ENCODE results near the gene SNAI3. TPM values are rescaled to one million over a fixed set of nuclear protein-coding genes. Genes with fewer than 3 reads are reported as not detected.

SNAI3 gene
- total RNA-seq, 1 experiment from 2014 or later: 0.88 TPM

GRCh38 chr16:88722784-88723506, 36.6 kb upstream of the SNAI3 start:
- no peak for DNase-seq (ENCODE audit: low read depth)
- in situ Hi-C loops (cut with HindIII; ENCODE audit: low pct_unique_long_range_greater_than_20kb, low sequenced_read_pairs): no loop called here

GRCh38 chr16:88721815-88722755, 35.8 kb upstream of the SNAI3 start:
- in situ Hi-C loops (cut with HindIII; ENCODE audit: low pct_unique_long_range_greater_than_20kb, low sequenced_read_pairs): no loop called here
- no peak for DNase-seq (ENCODE audit: low read depth)

GRCh38 chr16:88721236-88721635, 34.9 kb upstream of the SNAI3 start:
- no peak for DNase-seq (ENCODE audit: low read depth)
- in situ Hi-C loops (cut with HindIII; ENCODE audit: low pct_unique_long_range_greater_than_20kb, low sequenced_read_pairs): no loop called here

GRCh38 chr16:88720396-88720970, 34.2 kb upstream of the SNAI3 start:
- DNase-seq (ENCODE audit: low read depth): no peak
- in situ Hi-C loops (cut with HindIII; ENCODE audit: low pct_unique_long_range_greater_than_20kb, low sequenced_read_pairs): no loop called here

GRCh38 chr16:88719933-88720296, 33.6 kb upstream of the SNAI3 start:
- DNase-seq (ENCODE audit: low read depth): no peak
- in situ Hi-C loops (cut with HindIII; ENCODE audit: low pct_unique_long_range_greater_than_20kb, low sequenced_read_pairs): no loop called here

- in situ Hi-C loops (cut with HindIII; ENCODE audit: low pct_unique_long_range_greater_than_20kb, low sequenced_read_pairs): no loop called here
- no peak for DNase-seq (ENCODE audit: low read depth)
Measured at GRCh38 chr16:88719267-88719932, 33.1 kb upstream of the SNAI3 start.

- no peak for DNase-seq (ENCODE audit: low read depth)
- in situ Hi-C loops (cut with HindIII; ENCODE audit: low pct_unique_long_range_greater_than_20kb, low sequenced_read_pairs): no loop called here
Measured at GRCh38 chr16:88718178-88718577, 31.9 kb upstream of the SNAI3 start.

GRCh38 chr16:88716601-88717001, 30.3 kb upstream of the SNAI3 start:
- in situ Hi-C loops (cut with HindIII; ENCODE audit: low pct_unique_long_range_greater_than_20kb, low sequenced_read_pairs): no loop called here
- DNase-seq (ENCODE audit: low read depth): no peak

- in situ Hi-C loops (cut with HindIII; ENCODE audit: low pct_unique_long_range_greater_than_20kb, low sequenced_read_pairs): no loop called here
Measured at GRCh38 chr16:88716201-88716600, 29.9 kb upstream of the SNAI3 start.

GRCh38 chr16:88715312-88716190, 29.2 kb upstream of the SNAI3 start:
- in situ Hi-C loops (cut with HindIII; ENCODE audit: low pct_unique_long_range_greater_than_20kb, low sequenced_read_pairs): no loop called here
- no peak for DNase-seq (ENCODE audit: low read depth)

More at GRCh38 chr16:88716201-88716600, 29.9 kb upstream of the SNAI3 start:
- no peak for DNase-seq (ENCODE audit: low read depth)

GRCh38 chr16:88714420-88715302, 28.4 kb upstream of the SNAI3 start:
- DNase-seq (ENCODE audit: low read depth): no peak
- in situ Hi-C loops (cut with HindIII; ENCODE audit: low pct_unique_long_range_greater_than_20kb, low sequenced_read_pairs): no loop called here

- in situ Hi-C loops (cut with HindIII; ENCODE audit: low pct_unique_long_range_greater_than_20kb, low sequenced_read_pairs): no loop called here
Measured at GRCh38 chr16:88713568-88714419, 27.5 kb upstream of the SNAI3 start.

GRCh38 chr16:88713054-88713453, 26.7 kb upstream of the SNAI3 start:
- in situ Hi-C loops (cut with HindIII; ENCODE audit: low pct_unique_long_range_greater_than_20kb, low sequenced_read_pairs): no loop called here
- DNase-seq (ENCODE audit: low read depth): no peak

More at GRCh38 chr16:88713568-88714419, 27.5 kb upstream of the SNAI3 start:
- no peak for DNase-seq (ENCODE audit: low read depth)

GRCh38 chr16:88712362-88712979, 26.2 kb upstream of the SNAI3 start:
- in situ Hi-C loops (cut with HindIII; ENCODE audit: low pct_unique_long_range_greater_than_20kb, low sequenced_read_pairs): no loop called here
- no peak for DNase-seq (ENCODE audit: low read depth)

GRCh38 chr16:88711750-88712340, 25.5 kb upstream of the SNAI3 start:
- no peak for DNase-seq (ENCODE audit: low read depth)
- in situ Hi-C loops (cut with HindIII; ENCODE audit: low pct_unique_long_range_greater_than_20kb, low sequenced_read_pairs): no loop called here
